ES-I3 (cell line): Measurements from ENCODE around the gene RRBP1.
"Not testable (repeated sequence)": the region's sequence is repeated elsewhere in the genome, so short reads cannot be mapped to it uniquely, and the experiment has no call there.

Experiments used
- H3K36me3 ChIP-seq: 2 replicates; pipeline ENCODE4 v1.6.1; 2013; ENCODE audit warnings: mild to moderate bottlenecking, low read length, control low read depth, moderate library complexity; ENCODE audit not compliant: insufficient read depth
- H3K4me1 ChIP-seq: 2 replicates; pipeline ENCODE4 v1.6.1; 2013; ENCODE audit warnings: mild to moderate bottlenecking, control low read depth, low read length; ENCODE audit not compliant: insufficient read depth
- H3K9ac ChIP-seq: 2 replicates; pipeline ENCODE4 v1.6.1; 2013; ENCODE audit warnings: low read depth, mild to moderate bottlenecking, low read length, moderate library complexity
- H3K9me3 ChIP-seq: 2 replicates; pipeline ENCODE4 v1.6.1; 2013; ENCODE audit warnings: mild to moderate bottlenecking, low read length, moderate library complexity; ENCODE audit not compliant: control insufficient read depth, insufficient read depth

Gene RRBP1

GRCh38 chr20:17715075-17715474 lies 33.0 kb upstream of the RRBP1 start:
- no peaks in the 10 kb centered on the region for H3K9me3 ChIP-seq

DNA sequence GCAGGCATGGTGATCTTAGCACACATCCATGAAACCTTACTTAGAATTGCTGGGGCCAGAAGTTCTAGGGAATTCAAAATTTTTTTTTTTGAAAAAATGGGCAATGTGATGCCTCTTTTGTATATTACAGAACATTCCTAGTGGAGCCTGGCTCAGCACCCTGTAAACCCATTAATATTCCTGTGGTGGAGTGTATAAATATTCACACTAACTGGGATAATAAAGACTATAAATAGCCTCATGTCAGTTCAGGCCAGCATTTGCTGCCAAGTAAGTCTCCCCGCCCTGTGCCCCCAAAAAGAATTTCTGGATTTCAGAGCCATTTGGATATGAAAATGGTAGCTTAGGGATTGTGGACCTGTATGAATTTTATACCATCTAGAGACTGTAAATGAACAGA lies 32.6 kb upstream of the RRBP1 start:
- Histone ChIP-seq H3K36me3 (no peaks in the 10 kb centered on the region), H3K4me1 (peaks cover 13% of the 10 kb centered on the region; the same call in 1 of the 2 replicates), H3K9ac (no peak overlapping the region), H3K9me3 (no peaks in the 10 kb centered on the region)

More at GRCh38 chr20:17715075-17715474, 33.0 kb upstream of the RRBP1 start:
- Histone ChIP-seq H3K36me3 (no peaks in the 10 kb centered on the region), H3K4me1 (peaks cover 13% of the 10 kb centered on the region; the same call in 1 of the 2 replicates), H3K9ac (no peak overlapping the region)

DNA sequence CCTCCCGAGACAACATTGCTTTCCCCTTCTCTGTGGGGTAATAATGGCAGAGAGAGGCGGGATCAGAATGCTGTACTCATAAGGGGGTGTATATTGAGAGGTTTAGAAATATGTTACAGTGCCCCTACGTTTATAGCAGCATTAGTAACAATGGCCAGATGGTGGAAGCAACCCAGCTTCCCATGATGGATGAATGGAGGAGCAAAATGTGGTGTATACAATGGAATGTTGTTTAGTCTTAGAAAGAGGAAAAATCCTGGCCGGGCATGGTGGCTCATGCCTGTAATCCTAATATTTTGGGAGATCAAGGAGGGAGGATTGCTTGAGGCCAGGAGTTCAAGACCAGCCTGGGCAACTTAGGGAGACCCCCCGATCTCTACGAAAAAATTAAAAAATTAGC lies 30.7 kb upstream of the RRBP1 start:
- H3K9ac ChIP-seq: no peak overlapping the region
- H3K4me1 ChIP-seq: peaks cover 13% of the 10 kb centered on the region; the same call in 1 of the 2 replicates
- H3K9me3 ChIP-seq: no peaks in the 10 kb centered on the region
- no peaks in the 10 kb centered on the region for H3K36me3 ChIP-seq

GRCh38 chr20:17712201-17712600 lies 30.2 kb upstream of the RRBP1 start:
- Histone ChIP-seq H3K4me1 (peaks cover 13% of the 10 kb centered on the region; the same call in 1 of the 2 replicates), H3K36me3 (no peaks in the 10 kb centered on the region), H3K9ac (no peak overlapping the region), H3K9me3 (no peaks in the 10 kb centered on the region)

GRCh38 chr20:17711267-17711627 lies 29.2 kb upstream of the RRBP1 start:
- Histone ChIP-seq H3K9ac (no peak overlapping the region), H3K4me1 (peaks cover 13% of the 10 kb centered on the region; the same call in 1 of the 2 replicates), H3K9me3 (no peaks in the 10 kb centered on the region), H3K36me3 (no peaks in the 10 kb centered on the region)

DNA sequence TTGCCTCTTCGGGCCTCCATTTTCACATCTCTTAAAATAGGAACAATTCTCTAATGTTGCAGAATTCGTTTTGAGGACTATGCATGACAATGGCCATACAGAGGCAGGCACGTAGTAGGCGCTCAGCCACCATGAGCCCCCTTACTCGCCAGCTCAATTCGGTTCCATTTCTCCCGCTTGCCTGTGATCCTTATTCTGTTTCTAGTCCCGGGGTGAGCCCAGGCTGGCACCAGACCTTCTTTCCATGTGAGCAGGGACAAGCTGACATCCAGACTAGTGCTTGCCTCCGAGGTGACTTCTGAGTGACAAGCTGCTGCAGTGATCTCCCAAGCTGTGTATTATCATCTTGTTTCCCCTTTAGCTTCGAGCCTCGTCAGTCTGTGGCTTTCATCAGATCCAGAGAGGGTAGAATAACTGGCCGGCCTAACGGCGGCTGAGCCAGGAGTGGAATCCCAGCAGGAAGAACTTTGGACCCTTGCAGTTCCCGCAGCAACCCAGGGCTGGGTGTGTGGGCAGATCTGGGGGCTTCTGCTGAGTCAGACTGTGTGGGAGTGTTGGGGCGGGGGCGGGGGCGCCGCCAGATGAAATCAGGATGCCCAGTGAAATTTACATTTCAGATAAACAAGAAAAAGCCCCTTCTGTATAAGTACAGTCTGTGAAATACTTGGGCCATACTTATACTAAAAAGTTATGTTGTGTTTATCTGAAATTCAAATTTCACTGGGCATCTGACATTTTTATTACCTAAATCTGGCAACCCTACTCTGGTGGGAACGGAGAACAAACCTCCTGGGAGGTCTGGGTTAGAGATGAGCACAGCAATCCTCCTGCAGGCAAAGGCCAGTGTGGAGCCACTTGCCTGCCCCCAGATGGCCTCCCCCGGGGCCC lies 28.6 kb upstream of the RRBP1 start:
- H3K9me3 ChIP-seq: no peaks in the 10 kb centered on the region
- H3K4me1 ChIP-seq: peaks cover 13% of the 10 kb centered on the region; the same call in 1 of the 2 replicates
- no peak overlapping the region for H3K9ac ChIP-seq
- no peaks in the 10 kb centered on the region for H3K36me3 ChIP-seq

GRCh38 chr20:17709361-17710293 lies 27.6 kb upstream of the RRBP1 start:
- no peaks in the 10 kb centered on the region for H3K36me3 ChIP-seq
- H3K9ac ChIP-seq: no peak overlapping the region
- no peaks in the 10 kb centered on the region for H3K9me3 ChIP-seq
- peaks cover 13% of the 10 kb centered on the region; the same call in 1 of the 2 replicates for H3K4me1 ChIP-seq

- Histone ChIP-seq H3K36me3 (no peaks in the 10 kb centered on the region), H3K9me3 (no peaks in the 10 kb centered on the region), H3K4me1 (peaks cover 13% of the 10 kb centered on the region; the same call in 1 of the 2 replicates), H3K9ac (no peak overlapping the region)
These were observed 26.8 kb upstream of the RRBP1 start for GRCh38 chr20:17708675-17709360.

- H3K36me3 ChIP-seq, H3K9me3 ChIP-seq, H3K9ac ChIP-seq: not testable (repeated sequence)
- H3K4me1 ChIP-seq: peaks cover 13% of the 10 kb centered on the region; the same call in 1 of the 2 replicates
These were observed 25.9 kb upstream of the RRBP1 start for GRCh38 chr20:17707951-17708350.

- peaks cover 12% of the 10 kb centered on the region; the same call in 1 of the 2 replicates for H3K4me1 ChIP-seq
- H3K9me3 ChIP-seq: no peaks in the 10 kb centered on the region
- H3K36me3 ChIP-seq: no peaks in the 10 kb centered on the region
- H3K9ac ChIP-seq: no peak overlapping the region
These were observed 24.6 kb upstream of the RRBP1 start for GRCh38 chr20:17706632-17707031.

GRCh38 chr20:17705916-17706315 lies 23.9 kb upstream of the RRBP1 start:
- Histone ChIP-seq H3K9ac (no peak overlapping the region), H3K36me3 (no peaks in the 10 kb centered on the region), H3K9me3 (no peaks in the 10 kb centered on the region), H3K4me1 (peaks cover 5% of the 10 kb centered on the region; the same call in 1 of the 2 replicates)

DNA sequence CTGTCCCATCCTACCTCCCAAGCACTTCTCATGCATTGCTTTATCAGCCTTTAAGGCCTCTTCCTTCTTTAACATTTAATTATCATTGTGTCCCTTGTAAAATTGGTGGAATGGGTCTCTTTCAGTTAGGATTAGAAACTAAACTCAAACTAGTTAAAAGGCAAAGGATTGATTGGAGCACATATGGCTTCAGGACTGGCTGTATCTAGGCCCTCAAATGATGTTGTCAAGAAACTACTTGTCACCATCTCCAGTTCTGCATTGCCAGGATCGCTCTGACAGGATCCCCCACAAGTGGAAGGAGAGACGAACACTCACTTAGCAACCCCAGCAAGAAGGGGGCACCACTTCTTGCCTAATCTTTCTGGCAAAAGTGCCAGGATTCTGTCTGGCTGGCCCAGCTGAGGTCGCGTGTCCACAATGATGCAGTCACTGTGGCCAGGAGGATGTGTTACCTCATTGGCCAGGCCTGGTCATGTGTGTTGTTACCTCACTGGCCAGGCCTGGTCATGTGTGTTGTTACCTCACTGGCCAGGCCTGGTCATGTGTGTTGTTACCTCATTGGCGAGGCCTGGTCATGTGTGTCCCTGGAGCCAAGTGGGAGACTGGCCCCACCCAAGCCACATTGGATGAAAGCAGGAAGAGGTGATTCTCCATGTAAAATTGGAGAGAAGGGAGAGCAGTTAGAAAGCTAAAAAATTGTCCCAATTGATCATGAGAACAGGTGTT lies 22.7 kb upstream of the RRBP1 start:
- no peak overlapping the region for H3K9ac ChIP-seq
- H3K9me3 ChIP-seq: no peaks in the 10 kb centered on the region
- no peaks in the 10 kb centered on the region for H3K36me3 ChIP-seq
- no peaks in the 10 kb centered on the region for H3K4me1 ChIP-seq

- Histone ChIP-seq H3K4me1 (no peaks in the 10 kb centered on the region), H3K9me3 (no peaks in the 10 kb centered on the region), H3K9ac (no peak overlapping the region), H3K36me3 (no peaks in the 10 kb centered on the region)
These were observed 19.8 kb upstream of the RRBP1 start for GRCh38 chr20:17701826-17702225.
